GM19193 (cell line): ENCODE data around the gene AKAP13.

Source experiments
- POLR2A ChIP-seq: IDR thresholded peaks from 4 replicates; pipeline ENCODE4 v1.6.1; 2011; ENCODE audit not compliant: insufficient read depth, insufficient read length; ENCODE audit errors: extremely low read depth

AKAP13 gene

GRCh38 chr15:85676342-85677098, 296.1 kb downstream of the AKAP13 start:
- TF ChIP-seq POLR2A: no peak

GRCh38 chr15:85679231-85679630, 298.8 kb downstream of the AKAP13 start:
- no peak for TF ChIP-seq POLR2A

- TF ChIP-seq POLR2A: no peak
These were observed 301.0 kb downstream of the AKAP13 start for GRCh38 chr15:85681386-85681785.

- no peak for TF ChIP-seq POLR2A
These were observed 303.8 kb downstream of the AKAP13 start for GRCh38 chr15:85684174-85684710.

- no peak for TF ChIP-seq POLR2A
These were observed 305.0 kb downstream of the AKAP13 start for GRCh38 chr15:85685356-85685755.

GRCh38 chr15:85687329-85687728, 306.9 kb downstream of the AKAP13 start:
- TF ChIP-seq POLR2A: no peak

GRCh38 chr15:85688711-85689110, 308.3 kb downstream of the AKAP13 start:
- TF ChIP-seq POLR2A: no peak

- TF ChIP-seq POLR2A: peak; percentile 86
These were observed 309.3 kb downstream of the AKAP13 start for GRCh38 chr15:85689729-85690128.

- peak; percentile 45 for TF ChIP-seq POLR2A
These were observed 310.3 kb downstream of the AKAP13 start for GRCh38 chr15:85690561-85691231.

- TF ChIP-seq POLR2A: peak; percentile 59
These were observed 311.2 kb downstream of the AKAP13 start for GRCh38 chr15:85691350-85692240.

GRCh38 chr15:85692321-85692720, 311.9 kb downstream of the AKAP13 start:
- no peak for TF ChIP-seq POLR2A

- peak; percentile 63 for TF ChIP-seq POLR2A
These were observed 312.5 kb downstream of the AKAP13 start for GRCh38 chr15:85692873-85693272.

GRCh38 chr15:85693277-85693676, 312.9 kb downstream of the AKAP13 start:
- TF ChIP-seq POLR2A: no peak

- TF ChIP-seq POLR2A: no peak
These were observed 313.7 kb downstream of the AKAP13 start for GRCh38 chr15:85694091-85694490.

- no peak for TF ChIP-seq POLR2A
These were observed 320.4 kb downstream of the AKAP13 start for GRCh38 chr15:85700767-85701166.
